PC-9 (cell line): ENCODE data around the gene POLR1F.

Experiments used
- EZH2 ChIP-seq: fragments of 200-600 bp; sonication (generic); IDR thresholded peaks from 2 replicates; pipeline ENCODE4 v1.8.0; 2017; ENCODE audit warnings: antibody characterized with exemption, low read depth
- TF ChIP-seq, protein P1 (sequence below): fragments of 200-600 bp; sonication (generic); conservative IDR thresholded peaks from 2 replicates; pipeline ENCODE4 v1.6.1; 2017; ENCODE audit warnings: mixed run types, antibody characterized with exemption, mild to moderate bottlenecking, moderate library complexity

DNA sequence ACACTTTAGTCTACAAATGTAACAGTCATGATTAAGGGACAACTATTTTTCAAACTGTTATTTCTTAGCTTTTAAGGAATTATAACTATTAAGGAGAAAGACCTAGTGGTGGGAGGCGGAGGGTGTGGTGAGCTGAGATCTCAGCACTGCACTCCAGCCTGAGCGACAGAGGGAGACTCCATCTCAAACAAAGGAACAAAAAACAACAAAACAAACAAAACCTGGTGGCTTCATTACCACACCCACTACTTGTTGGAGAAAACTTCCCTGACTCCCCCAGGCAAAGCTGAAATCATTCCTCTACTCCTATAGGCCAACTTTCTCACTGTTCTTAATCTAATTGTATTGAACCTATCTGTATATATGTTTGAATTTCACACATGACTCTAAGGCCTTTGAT is 3.2 kb downstream of the POLR1F start:
- no peak for TF ChIP-seq EZH2
- TF ChIP-seq, protein P1, sequence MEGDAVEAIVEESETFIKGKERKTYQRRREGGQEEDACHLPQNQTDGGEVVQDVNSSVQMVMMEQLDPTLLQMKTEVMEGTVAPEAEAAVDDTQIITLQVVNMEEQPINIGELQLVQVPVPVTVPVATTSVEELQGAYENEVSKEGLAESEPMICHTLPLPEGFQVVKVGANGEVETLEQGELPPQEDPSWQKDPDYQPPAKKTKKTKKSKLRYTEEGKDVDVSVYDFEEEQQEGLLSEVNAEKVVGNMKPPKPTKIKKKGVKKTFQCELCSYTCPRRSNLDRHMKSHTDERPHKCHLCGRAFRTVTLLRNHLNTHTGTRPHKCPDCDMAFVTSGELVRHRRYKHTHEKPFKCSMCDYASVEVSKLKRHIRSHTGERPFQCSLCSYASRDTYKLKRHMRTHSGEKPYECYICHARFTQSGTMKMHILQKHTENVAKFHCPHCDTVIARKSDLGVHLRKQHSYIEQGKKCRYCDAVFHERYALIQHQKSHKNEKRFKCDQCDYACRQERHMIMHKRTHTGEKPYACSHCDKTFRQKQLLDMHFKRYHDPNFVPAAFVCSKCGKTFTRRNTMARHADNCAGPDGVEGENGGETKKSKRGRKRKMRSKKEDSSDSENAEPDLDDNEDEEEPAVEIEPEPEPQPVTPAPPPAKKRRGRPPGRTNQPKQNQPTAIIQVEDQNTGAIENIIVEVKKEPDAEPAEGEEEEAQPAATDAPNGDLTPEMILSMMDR: no peak
